NOMO-1 treated with DMSO at 0.1 percent for 48 hours (cell line): ENCODE measurements around the gene OGFOD2.
"Not testable (repeated sequence)": the region's sequence is repeated elsewhere in the genome, so short reads cannot be mapped to it uniquely, and the experiment has no call there.

Experiments
- DNase-seq: peaks from one replicate; lab custom pipeline; 2025; ENCODE audit not compliant: unreplicated experiment; lab: John Stamatoyannopoulos, UW

OGFOD2 gene

DNA sequence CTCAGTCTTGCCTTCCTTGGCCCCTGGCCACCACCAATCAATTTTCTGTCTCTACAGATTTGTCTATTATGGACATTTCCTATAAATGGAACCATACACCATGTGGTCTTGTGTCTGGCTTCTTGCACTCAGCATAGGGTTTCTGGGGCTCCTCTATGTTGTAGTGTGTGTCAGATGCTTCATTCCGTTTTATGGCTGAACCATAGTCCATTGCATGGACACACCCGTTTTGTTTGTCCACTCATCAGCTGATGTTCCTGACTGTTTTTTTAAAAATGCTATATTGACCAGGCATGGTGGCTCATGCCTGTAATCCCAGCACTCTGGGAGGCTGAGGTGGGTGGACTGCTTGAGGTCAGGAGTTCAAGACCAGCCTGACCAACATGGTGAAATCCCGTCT, 26.4 kb downstream of the OGFOD2 start:
- DNase-seq = no peak

DNA sequence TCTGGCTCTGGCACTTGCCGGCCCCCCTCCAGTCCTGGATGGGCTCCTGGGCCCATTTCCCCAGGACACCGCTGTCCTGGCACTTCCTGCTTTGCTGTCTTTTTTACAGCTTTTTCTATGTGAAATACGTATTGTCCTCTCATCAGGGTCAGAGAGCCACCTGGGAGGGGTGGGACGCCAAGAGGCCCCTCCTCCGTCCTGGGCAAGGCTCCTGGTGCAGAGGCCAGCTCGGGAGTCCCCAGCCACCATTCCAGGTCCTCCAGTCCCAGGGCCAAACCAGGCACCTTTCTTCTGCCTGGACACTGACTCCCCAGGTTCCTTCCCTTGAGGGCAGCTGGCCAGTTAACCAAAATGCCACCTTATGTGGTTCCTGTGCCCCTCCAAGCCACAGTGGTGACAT, 28.2 kb downstream of the OGFOD2 start:
- no peak for DNase-seq

DNA sequence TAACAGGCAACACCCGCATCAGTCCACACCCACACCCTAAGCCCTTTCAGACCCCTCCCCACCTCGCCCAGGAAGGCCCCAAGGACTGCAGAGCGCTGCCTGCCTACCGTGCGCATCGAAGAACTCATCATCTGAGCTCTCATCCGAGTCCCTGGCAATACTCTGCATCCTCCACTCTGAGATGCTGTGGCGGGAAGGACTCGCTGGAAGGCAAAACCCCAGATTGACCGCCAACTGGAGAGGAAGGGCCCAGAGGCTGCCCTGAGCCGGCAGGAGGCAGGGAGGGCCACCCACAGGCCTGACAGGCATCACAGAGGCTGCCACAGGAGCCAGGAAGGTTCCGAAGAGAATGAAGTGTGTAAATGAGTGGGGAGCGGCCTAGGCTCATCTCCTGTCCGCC, 29.2 kb downstream of the OGFOD2 start:
- no peak for DNase-seq

DNA sequence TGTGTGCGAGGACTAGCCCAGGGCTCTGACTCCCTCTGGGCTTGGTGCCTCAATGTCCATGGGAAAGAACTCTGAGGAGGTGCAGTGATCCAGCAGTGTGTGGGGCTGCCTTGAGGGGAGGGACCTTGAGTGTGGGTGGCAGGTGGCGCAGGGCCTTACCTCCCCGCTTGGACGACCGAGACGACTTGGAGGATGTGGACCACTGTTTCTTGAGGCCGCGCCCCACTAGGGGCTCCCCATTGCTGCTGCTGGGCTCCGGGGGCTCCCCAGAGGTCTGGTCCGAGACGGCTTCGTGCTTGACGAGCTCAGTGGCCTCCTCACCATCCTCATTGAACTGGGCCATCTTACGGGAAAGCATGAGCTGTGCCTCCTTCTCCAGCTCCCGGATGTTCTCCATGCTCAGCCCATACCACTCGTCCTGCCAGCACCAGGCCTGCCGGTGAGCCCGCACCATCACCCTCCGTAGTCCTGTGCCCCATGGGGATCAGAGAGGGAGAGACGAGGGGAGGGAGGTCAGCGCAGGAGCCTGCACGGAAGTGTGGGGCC, 30.1 kb downstream of the OGFOD2 start:
- DNase-seq = no peak

DNA sequence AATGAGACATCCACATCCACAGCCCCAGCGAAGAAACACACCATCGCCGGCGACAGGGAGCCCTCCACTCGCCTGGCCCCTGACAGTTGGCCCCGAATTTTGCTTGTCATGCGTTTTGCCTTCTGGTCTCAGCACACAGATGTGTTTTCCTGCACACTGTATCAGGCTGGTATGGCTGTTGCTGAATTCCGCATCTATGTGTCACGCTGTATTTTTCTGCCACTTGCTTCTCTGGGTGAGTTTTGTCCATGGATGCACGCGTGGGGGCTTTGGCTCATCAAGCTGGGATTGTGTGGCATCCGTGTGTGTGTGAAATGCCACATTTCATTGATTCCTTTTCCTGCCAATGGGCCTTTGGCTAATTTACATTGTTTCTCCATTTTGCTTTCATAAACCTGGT, 31.9 kb downstream of the OGFOD2 start:
- DNase-seq = no peak

DNA sequence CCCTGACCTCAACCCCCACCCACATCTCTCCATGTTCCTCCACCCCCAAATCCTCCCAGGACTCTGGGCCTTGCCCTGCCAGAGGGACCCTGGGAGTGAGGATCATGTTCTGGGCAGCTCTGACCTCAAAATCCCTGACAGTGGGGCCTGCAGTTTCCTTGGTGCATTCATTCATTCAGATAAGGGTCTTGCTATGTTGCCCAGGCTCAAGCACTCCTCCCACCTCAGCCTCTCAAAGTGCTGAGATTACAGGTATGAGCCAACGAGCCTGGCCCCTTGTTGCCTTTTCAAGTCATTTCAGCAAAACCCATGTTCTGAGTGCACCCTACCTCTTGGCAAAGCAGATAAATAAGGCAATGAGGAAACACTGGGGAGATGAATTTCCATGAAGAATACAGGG, 35.1 kb downstream of the OGFOD2 start:
- no peak for DNase-seq

DNA sequence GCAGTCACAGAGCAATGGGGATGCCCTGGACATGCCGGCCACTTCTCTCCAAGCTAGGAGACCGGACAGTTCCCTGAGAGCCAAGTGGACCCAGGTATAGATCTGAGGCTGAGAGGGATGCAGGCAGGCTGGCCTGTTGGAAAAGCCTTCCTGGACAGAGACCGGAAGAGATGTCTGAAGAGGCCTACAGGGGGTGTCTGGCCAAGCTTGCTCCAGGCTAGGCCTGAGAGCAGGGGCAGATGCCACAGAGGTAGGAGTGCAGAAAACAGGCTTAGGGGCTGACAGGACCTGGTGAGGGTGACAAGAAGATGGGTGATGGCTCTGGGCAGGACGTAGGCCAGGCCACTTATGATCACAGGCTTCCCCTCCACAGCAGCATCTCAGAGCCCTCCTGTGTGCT, 35.6 kb downstream of the OGFOD2 start:
- no peak for DNase-seq

DNA sequence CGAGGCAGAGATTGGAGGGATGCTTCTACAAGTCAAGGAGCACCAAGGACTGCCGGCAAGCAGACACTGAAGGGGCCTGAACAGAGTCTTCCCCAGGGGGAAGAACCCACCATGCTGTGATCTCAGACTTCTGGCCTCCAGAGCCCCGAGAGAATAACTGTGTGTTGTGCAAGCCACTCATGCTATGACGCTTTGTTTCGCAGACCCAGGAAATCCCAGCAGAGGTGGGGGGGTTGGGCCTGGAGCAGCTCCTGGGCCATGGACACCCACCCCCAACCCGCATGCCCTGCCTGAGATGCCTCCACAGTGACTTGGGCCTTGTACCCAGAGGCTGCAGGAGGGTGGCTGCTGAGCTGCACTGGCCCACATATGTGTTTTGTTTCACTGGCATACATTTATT, 36.7 kb downstream of the OGFOD2 start:
- DNase-seq = no peak

DNA sequence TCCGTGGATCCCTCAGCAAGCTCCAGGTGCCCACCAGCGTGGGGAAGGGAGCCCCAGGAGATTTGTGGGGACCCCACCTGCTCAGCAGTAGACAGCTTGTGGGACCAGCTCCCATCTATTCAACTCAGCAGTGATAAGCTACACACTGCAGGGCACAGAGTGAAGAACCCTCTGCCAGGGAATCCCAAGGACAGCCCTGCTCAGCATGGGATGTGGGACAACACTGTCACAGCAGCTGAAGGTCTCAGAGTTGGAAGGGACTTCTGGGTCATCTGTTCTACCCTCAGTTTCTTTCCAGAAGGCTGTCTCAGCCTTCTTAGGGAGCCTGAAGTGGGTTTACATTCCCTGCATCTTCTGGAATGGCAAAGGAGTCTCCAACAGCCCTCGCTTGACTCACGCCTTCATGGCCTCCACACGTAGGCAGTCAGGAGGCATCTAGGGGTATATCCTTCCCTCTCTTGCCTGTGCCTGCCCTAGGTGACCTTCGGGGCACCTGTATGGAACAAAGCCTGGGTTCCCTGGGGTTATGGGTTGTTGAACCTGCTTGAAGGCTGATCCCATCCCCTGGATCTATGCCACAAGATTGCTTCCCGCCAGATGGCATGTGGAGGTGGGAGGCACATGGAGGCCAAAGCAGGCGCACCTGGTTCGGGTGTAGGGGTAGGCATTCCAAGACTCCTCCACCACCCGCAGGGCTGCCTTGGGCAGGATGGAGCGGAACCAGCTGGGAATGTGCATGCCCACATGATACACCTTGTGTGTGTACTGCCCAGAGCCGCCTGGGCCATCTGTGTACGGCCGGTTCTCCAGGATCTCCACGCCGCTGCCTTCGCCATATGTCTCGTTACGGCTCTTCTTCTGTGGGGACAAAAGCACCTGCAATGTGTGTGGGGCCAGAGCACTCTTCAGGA, 38.4 kb downstream of the OGFOD2 start:
- no peak for DNase-seq

DNA sequence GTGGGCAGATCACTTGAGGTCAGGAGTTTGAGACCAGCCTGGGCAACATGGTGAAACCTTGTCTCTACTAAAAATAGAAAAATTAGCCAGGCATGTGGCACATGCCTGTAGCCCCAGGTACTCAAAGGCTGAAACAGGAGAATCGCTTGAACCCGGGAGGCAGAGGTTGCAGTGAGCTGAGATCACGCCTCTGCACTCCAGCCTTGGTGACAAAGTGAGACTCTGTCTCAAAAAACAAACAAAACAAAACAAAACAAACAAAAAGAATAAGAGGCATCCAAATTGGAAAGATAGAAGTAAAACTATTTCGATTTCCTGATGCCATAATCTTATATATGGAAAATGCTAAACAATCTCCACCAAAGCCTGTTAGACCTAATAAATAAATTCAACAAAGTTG, 39.4 kb downstream of the OGFOD2 start:
- not testable (repeated sequence) for DNase-seq

DNA sequence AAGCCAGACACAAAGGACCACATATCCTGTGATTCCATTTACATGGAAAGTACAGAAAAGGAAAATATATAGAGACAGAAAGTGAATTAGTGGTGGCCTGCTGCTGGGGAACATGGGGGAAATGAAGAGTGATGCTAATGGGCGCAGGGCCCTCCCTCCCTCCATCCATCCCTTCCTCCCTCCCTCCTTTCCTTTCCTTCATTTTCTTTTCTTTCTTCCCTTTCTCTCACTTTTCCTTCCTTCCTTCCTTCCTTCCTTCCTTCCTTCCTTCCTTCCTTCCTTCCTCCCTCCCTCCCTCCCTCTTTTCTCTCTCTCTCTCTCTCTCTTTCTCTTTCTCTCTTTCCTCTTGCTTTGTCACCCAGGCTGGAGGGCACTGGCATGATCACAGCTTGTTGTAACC, 42.7 kb downstream of the OGFOD2 start:
- no peak for DNase-seq

DNA sequence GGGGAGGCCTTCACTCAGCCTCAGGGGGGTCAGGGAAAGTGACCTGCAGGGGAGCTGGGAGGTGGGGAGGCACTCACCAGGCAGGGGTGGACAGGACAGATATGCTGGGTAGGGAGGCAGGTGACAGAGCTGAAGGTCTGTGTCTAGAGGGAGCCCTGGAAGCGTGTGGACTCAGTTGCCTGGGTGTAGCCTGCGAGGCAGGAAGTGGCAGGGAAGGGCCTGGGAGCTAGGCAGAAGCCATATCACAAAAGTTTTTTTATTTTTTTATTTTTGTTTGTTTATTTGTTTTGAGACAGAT, 44.7 kb downstream of the OGFOD2 start:
- no peak for DNase-seq

DNA sequence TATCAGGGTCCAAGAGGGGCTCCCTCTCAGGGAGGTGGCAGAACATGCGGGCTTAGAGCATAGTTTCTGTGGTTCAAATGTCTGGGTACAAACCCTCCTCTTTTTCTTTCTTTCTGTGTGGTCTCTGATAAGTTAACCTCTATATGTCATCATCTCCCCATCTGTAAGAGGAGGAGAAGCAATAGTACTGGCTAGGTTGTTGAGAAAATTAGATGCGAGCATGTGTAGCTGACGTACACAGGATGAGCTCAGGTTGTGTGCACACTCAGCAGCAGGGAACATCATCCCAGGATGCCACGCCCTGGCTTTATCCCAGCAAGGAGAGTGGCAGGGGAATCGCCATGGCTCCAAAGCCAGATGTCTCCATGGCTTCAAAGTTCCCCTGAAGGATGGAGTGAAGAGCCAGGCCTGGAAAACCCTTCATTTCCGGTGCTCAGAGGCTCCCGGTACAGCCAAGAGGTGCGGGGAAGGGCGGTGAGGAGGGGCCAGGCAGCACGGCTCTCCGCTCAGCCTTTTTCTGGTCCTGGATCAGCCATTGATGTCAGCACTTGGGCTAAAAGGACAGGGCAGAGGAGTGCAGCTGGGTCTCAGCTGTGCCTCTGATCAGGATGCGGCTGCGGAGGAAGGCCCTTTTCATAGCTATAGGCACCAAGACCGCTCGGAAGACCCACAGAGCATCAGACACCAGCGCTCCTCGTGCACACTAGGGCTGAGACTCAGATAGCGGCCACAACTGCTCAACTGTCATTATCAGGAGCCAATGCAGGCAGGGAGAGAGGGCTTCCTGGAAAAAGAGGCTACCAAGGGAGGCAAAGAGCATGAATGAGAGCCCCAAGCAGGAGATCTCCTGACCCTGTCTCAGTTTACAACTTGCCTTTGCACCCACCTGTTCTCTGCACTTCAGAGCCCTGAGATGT, 46.9 kb downstream of the OGFOD2 start:
- no peak for DNase-seq

DNA sequence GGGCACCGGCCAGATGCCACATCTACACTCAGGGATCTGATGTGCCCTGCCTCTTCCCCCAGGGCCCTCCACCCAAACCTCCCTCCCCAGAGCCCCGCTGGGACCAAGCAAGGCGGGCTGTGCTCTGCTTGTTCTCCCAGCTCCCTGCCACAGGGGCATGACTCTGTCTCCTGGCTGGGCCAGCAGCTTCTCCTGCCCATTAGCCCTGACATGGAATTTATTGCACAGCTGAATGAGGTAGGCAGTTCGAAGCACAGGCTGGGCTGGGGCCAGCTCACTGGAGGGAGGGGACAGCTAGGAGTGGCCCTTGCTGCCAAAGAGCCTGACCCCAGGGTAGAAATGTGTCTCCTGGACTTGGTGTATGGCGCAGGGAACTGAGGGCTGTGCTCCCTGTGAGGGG, 47.8 kb downstream of the OGFOD2 start:
- no peak for DNase-seq

DNA sequence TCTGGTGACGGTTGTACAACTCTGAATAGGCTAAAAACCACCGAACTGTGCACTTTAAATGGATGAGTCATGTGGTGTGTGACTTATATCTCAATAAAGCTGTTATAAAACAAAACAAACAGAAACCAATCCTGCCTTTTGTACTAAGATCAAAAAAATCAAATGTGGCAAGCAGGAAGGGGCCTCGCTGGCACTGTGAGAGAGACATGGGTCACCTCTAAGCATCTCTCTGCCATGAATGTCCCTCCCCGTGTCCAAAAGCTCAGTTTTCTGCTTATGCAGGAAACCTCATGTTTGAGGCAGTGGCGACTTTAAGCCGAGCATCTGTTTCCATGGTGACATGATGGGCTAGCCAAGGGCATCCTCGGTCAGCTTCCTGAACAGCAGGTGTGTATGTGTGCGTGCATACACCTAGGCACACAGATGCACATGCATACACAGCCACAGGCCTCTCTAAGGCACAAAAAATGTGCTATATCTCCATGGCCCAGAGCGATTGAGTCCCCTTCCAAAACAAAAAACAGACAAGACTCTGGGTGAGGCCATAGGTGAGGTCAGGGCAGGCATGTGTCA, 49.9 kb downstream of the OGFOD2 start:
- no peak for DNase-seq

DNA sequence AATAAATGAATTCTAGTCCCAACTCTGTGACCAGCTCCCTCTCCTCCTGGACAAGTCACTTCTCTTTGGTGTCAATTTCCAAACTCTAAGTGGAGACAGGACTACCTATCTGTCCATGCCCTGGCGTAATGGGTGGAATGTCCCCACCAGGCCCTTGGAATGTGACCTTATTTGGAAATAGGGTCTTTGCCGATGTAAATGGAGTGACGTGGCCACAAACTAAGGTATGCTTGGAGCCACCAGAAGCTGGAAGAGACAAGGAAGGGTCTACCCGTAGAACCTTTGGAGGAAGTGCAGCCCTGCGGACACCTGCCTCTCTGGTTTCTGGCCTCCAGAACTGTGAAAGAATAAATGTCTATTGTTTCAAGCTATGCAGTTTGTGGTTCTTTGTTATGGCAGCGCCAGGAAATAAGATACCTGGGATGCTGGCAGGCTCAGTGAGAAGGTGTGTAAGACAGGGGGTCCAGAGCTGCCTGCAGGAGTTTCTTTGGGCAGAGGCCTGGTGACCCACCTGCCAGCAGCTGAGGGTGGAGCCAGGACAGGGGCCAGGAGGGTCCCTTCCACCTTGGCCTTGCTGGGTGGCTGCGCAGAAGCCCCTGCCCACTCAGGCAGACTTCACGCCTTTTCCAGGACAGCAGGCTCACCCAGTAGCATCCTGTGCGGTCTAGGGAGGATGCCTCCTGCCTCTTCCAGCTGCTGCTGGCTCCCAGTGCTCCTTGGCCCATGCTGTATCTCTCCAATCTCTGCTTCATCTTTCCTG, 51.2 kb downstream of the OGFOD2 start:
- no peak for DNase-seq

DNA sequence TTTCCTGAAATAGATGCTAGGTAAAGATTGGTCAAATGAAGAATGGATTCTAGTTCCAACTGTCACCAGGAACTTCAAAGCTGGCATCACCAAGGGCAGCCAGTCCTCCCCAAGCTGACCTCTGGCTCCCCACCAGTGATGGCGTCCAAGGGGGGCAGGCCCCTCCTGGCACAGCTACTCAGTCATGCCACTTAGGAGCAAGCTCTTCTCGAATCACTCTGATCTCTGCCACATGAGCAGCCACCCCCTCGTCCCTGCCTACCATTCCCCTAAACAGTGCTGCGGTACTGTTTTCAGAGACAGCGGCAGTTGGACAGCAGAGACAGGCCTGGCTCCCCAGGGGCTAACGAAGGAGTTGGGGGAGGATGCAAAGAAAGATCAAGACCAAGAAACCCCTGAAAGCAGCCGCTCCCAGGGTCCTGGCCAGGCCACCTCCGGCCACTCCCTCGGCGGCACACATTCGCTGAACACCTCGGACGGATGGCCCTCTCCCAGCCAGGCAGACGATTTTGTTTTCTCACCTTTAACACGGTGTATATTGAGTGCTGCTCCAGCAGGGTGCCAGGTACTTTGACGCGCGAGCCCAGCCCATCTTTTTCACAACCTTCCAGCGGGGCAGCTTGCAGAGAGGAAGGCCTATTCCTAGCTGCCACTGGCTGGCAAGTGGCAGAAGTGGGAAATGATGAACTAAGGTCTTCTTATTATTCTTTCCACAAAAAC, 52.8 kb downstream of the OGFOD2 start:
- DNase-seq = no peak

DNA sequence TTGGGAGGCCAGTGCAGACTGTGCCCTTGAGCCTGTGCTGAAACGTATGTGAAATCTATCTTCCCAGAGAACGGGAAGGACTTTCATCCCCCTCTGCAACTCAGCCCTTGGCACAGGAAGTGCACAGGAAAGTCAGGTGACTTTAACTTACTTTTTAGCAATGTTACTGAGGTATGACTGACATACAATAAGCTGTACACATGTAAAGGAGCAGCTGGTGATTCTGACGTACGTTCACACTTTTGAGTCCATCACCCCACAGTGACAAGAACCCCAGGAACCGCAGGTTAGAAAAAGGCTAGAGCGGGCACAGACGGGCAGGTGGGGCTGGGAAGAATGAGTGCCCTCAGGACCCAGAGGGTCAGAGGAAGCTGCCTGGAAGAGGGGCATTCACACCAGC, 53.4 kb downstream of the OGFOD2 start:
- no peak for DNase-seq

DNA sequence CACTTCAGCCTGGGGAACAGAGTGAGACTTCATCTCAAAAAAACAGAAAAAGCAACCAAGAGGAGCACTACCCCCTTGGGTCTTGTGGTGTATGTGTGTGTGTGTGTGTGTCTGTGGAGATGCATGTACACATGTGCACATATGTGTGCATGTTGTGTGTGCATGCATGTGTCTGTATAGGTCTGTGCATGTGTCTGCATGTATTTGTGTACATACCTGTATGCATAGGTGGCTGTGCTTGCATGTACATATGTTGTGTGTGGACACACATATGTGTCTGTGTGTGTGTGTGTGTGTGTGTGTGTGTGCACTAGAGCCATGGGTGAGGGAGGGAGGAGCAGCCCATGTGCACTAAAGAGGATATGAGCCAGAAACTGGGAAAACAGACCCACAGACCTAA, 54.5 kb downstream of the OGFOD2 start:
- no peak for DNase-seq
